NCI-H2081 (cell line): Measurements from ENCODE around the gene OR6A2.
A peak's percentile ranks its signal among the peaks of the same experiment; 100 is the strongest.

Experiments used
- DNase-seq, 2 experiments: peaks; one replicate each; lab custom pipeline; 2025; lab: John Stamatoyannopoulos, UW

The OR6A2 gene

GRCh38 chr11:6755953-6756347 lies 43.5 kb downstream of the OR6A2 start:
- DNase-seq: no peak

- DNase-seq: peak; percentile 9 to 20
These were observed 44.1 kb downstream of the OR6A2 start for GRCh38 chr11:6755303-6755952.

GRCh38 chr11:6747097-6747668 lies 52.3 kb downstream of the OR6A2 start:
- no peak for DNase-seq

- no peak for DNase-seq
These were observed 52.9 kb downstream of the OR6A2 start for GRCh38 chr11:6746626-6747025.

GRCh38 chr11:6746086-6746618 lies 53.3 kb downstream of the OR6A2 start:
- DNase-seq: no peak

- no peak for DNase-seq
These were observed 53.9 kb downstream of the OR6A2 start for GRCh38 chr11:6745465-6746015.

- DNase-seq: no peak
These were observed 54.5 kb downstream of the OR6A2 start for GRCh38 chr11:6745018-6745417.

- no peak for DNase-seq
These were observed 57.2 kb downstream of the OR6A2 start for GRCh38 chr11:6742260-6742659.
